ENCODE data around the gene GPR176.

GPR176 gene

GRCh38 chr15:39799552-39800011 is 120.5 kb downstream of the GPR176 start:
- no peak for DNase-seq

DNA sequence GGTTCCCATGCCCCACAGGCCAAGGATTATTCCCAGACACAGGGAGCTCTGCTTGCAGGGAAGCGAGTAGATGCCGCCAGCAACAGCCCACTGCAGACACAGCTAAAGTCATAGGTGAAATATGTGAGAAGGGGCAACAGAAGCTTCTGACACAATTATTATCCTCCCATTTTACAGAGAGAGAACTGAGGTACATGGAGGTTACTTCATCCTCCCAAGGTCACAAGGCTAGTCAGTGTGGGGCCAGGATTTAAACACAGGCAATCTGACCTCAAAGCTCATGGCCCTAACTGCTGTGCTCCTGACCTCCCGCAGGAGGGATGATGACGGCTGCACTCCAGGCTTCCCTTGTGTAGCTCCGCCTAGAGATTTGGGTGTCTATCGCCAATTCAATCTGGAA is 121.7 kb downstream of the GPR176 start:
- DNase-seq = no peak

- no peak for DNase-seq
Observed at GRCh38 chr15:39797407-39797806, 122.7 kb downstream of the GPR176 start.

GRCh38 chr15:39796601-39797000 is 123.5 kb downstream of the GPR176 start:
- DNase-seq = no peak

DNA sequence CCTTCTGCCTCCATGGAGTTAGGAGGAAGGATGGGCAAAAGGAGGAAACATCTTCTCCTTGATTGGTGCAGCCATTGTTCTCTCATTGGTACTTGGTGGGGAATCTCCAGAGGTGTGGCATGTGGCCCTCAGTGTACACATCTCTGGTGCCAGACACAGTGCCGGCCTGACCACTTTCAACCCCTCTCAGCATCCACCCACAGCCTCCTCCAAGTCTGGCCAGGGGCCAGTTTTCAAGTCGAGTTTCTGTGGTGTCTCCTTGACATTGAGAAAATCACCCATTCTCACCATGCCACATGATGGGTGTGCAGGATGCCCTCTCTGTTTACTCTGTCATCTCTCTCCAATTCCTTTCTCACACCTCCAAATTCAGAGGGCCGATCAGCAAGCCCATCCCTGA is 124.6 kb downstream of the GPR176 start:
- no peak for DNase-seq

DNA sequence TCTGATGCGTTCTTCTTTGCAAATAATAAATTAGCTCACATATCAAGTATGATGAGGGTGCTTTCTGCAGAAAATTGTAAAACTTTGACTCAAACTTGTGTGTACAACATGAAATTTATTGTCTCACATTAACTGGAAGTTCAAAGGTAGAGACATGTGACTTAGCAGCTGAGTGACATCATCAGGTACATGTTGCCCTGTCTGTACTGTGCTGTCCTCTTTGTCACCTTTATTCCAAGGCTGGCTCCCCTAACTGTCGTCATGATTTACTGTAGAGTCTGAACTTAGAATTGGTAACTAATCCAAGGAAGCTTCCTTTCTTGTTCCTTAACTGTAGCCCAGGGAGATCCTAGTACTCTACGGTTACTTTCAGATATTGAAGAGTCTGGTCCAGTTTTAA is 125.1 kb downstream of the GPR176 start:
- no peak for DNase-seq

GRCh38 chr15:39793923-39794322 is 126.1 kb downstream of the GPR176 start:
- DNase-seq = no peak

DNA sequence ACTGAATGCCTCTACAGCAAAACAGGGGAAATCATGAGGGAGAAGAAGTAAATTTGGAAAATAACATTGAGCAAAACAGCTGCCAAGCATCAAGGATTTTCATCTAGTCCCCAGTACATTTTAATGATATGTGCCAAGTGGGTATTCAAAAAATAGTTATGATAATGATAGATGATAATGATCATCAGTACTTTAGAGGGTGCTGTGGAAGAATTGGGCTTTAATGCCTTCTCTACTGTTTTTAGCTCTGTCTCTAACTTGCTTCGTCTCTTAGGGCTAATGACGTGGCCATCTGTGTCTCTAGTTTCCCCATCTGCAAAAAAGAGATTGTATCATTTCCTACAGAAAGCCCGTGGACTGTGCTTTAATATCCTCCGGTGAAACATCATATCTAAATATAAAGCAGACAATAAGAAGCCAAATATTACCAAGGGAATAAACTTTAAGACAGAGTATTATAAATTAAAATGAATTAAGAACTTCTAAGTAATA is 127.2 kb downstream of the GPR176 start:
- DNase-seq = no peak

DNA sequence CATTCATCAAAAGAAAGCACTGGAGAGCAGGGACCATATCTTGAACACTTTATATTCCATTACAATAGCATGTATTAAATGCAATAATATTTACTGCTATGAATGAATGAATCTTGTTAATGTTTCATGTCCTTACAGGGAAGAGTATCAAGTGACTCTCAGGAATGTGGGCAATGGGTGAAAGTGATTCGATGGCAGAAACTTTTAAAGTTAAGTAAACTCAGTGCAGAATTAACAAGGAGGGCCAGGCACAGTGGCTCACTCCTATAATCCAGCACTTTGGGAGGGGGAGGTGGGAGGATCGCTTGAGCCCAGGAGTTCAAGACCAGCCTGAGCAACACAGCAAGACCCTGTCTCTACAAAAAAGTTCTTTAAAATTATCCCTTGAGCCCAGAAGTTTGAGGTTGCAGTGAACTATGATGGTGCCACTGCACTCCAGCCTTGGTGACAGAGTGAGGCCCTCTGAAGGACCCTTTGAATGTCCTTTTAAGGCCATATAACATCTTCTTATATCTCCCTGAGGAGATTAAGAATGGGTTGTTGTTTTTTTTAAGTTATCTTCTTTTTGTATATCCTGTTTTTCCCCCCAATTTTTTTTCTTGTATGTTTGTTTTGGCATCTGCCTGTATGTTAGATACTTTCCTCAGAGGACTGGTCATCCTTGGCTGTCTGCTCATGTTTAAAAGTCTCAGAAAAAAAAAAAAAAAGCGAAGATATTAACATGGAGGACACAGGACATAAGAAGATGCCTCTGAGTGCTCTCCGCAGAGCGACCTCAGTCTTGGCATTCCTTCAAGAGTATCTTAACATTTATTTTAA is 127.8 kb downstream of the GPR176 start:
- peak; percentile 35 for DNase-seq

DNA sequence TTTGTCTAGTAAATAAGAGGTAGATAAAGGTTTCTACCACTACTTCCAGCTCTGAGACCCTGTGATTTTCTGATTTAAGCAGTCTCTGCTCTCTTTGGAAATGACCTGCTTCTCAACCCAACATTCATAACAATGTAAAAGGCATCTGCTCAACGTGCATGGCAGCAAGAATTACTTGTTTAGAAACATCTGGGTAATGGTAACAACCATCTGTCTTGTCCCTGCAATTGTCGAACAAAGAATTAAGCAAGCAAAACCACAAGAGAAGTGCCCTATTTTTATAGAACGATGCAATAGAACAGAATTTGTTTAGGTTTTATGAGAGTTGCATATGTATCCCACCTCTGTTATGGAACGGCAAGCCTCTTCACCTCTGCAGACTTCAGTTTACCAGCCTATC is 130.3 kb downstream of the GPR176 start:
- DNase-seq = no peak

DNA sequence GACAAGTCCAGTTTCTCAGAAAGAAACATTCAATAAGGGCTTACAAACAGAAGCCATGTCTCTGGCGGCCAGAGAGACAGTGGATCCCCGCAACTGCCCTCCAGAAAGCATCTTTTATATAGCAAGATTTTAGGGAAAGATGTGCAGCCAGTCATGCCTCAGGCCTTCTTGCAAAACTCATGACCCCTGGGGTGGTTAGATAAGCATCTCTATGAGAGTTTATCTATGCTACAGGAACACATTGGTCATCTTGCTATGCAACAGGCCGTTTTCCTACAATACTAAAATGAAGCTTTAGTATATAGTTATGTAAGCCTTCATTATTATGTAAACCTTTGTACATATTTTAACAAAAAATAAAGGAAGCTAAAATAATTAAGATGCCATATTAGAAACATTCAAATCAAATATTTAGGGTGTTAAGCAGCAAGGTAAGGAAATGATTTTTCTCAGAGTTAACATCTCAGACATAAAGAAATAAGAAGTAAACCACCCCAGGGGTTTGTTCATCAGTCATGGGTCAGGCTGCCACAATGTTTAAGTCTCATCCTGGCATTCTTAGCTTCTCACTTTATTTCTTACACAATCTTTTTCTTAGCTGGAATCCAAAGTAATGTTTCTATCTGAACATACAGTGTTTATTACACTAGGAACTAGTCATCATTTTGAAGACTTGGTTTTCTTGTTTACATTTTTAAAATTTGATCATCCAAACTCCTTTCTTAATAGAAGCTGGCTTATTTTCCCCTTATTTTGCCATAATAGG is 131.1 kb downstream of the GPR176 start:
- DNase-seq = no peak

GRCh38 chr15:39788108-39788507 is 132.0 kb downstream of the GPR176 start:
- DNase-seq = no peak

- no peak for DNase-seq
Observed at GRCh38 chr15:39787479-39787878, 132.6 kb downstream of the GPR176 start.

- no peak for DNase-seq
Observed at GRCh38 chr15:39786447-39787056, 133.5 kb downstream of the GPR176 start.

DNA sequence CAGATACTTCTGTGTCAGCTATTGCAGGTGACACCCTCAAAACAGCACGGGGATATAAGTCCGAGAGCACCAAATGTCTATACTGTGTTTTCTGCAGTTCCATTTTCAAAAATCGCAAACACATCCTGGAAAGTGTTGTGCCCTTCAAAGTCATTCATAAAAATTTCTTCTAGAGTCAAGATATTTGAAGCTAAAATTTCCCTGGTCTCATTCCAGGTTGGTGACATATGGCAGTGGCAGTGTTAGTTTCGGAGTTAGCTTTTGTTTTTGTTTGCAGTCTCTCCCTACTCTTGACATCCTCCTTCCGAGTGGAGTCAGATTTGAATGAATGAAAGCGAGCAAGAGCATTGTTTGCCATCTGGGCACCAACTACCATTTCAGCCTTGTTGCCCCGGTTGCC is 134.2 kb downstream of the GPR176 start:
- DNase-seq = no peak

DNA sequence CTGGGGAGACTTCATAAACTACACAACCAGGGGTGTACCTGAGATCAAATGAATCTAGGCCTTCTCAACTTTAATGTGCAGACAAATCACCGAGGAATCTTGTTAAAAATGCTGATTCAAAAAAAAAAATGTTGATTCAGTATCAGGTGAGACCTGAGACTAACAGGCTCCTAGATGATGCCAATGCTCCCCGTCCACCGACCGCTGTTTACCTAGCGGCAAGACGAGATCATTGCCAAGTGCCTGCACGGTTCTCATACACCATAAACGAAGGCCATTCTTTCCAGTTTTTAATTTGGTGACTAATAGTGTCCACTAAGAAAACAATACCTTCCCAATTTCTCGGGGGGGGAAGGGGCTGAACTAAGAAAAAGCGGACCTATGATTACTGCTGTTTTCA is 134.9 kb downstream of the GPR176 start:
- DNase-seq = no peak

DNA sequence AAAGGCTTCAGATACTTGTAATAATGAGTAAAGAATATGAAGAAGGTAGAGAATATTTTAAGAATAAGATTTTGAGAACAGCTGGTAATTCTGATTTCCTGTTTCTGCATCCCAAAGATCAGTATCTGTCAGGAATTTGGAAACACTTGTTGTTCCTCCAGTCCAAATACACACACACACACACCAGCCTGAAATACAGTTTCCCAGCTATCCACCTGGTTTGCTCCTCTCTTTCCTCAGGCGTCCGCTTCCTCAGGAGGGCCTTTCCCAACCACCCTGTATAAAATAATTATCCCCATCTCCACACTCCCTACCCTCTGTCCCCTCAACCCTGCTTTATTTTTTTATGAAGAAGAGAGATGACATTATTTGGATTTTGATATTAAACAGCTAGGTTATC is 135.4 kb downstream of the GPR176 start:
- DNase-seq = no peak

DNA sequence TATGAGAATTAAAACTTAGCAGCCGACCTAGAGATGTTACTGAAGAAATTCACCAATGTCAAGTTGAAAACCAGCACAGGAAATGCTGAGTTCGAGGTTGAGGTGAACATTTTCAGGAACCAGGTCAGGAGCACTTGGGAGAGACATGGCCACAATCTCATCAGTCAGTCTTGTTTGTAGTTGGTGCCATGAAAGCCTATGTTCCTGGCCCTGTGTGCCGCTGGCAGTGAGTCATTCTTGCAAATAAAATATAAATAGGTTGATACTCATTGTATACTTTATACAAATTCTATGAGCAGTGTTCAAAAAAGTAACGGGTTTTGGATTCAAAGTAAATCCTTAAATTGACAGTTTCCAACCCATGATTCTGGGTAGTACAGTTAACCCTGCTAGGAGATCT is 135.9 kb downstream of the GPR176 start:
- no peak for DNase-seq

- no peak for DNase-seq
Observed at GRCh38 chr15:39783244-39783820, 136.7 kb downstream of the GPR176 start.

- DNase-seq = peak; percentile 98
Observed at GRCh38 chr15:39782441-39783138, 137.5 kb downstream of the GPR176 start, which contains the start of gene FSIP1. Gene FSIP1 (minus strand): TSS chr15:39782841. CDS start chr15:39776524, 6,317 bp downstream.

GRCh38 chr15:39781967-39782302 is 138.1 kb downstream of the GPR176 start:
- DNase-seq = no peak

GRCh38 chr15:39781147-39781966 is 138.7 kb downstream of the GPR176 start:
- DNase-seq = no peak

Data from right hindlimb (tissue), 1 donor.